GM20431 (cell line): ENCODE results near the gene PNMA8A.

Source experiments
- in situ Hi-C: fragments of 300-500 bp; cut with MseI, MboI; formaldehyde crosslinking; loops from one replicate; pipeline ENCODE4 v1.15.0; 2020; ENCODE audit warnings: low sequenced_read_pairs; ENCODE audit not compliant: unreplicated experiment

Gene PNMA8A

DNA sequence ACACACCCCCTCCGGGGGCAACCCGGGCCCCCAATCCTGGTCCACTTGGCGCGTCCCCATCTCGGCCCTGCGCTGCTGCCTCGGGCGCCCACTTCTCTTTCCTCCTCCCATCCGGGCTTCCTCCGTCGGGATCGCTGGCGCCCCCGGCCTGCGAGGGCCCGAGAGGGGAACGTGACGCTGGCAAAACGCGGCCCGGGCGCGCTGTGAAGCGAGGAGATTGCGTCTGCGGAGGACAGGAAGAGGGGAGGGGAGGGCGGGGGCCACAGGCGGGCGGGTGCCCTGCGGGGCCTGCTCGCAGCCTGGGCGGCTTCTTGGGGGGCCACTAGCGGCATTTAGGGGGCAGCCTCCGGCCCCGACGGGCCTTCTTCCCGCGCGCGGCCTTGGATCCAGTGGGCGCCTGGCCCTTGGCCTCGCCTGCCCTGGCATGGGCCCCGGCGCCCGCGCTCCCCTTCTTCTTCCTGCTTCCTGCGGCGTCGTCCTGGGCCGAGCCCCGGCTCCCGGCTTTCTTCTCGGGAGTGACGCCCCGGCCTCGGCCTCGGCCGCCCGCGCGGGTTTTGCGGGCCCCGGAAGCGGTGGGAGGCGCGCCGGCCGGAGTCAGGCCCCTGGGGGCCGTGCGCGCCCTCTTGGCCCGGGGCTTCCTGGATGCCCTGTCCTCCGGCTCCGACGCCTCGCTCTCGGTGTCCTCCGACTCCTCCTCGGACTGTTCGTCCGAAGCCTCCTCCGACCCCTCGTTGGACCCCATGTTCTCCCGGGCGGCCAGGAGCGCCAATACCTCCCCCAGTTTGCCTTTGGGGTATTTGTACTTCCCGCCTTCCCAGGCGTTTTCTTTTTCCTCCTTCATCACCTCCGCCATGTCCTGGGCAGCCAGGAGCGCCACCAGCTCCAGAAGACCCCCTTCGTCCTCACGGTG is 22.1 kb upstream of the PNMA8A start:
- in situ Hi-C loops = loop anchor here (25.0 kb wide), 1 partner anchor 206 kb away; the partner anchor contains the start of gene HIF3A

DNA sequence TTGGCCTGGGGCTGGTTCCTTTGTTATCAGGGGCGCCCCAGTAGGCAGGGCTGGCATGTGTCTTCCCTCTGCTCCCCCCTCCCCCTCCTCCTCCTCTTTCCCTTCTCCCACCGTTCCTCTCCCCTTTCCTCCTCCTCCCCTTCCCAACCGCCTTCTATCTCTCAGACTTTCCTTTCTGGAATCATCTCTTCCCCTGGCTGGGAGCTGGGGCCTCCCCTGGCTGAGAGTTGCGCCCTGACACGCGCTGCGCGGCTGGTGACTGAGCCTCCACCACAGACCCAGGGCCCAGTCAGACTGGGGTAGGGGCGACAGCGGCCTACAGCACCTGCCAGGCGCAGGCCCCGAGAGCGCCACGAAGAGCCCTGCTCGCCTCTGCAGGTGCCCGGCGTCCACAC is 21.5 kb upstream of the PNMA8A start:
- in situ Hi-C loops = loop anchor here (25.0 kb wide), 1 partner anchor 206 kb away; the partner anchor contains the start of gene HIF3A

DNA sequence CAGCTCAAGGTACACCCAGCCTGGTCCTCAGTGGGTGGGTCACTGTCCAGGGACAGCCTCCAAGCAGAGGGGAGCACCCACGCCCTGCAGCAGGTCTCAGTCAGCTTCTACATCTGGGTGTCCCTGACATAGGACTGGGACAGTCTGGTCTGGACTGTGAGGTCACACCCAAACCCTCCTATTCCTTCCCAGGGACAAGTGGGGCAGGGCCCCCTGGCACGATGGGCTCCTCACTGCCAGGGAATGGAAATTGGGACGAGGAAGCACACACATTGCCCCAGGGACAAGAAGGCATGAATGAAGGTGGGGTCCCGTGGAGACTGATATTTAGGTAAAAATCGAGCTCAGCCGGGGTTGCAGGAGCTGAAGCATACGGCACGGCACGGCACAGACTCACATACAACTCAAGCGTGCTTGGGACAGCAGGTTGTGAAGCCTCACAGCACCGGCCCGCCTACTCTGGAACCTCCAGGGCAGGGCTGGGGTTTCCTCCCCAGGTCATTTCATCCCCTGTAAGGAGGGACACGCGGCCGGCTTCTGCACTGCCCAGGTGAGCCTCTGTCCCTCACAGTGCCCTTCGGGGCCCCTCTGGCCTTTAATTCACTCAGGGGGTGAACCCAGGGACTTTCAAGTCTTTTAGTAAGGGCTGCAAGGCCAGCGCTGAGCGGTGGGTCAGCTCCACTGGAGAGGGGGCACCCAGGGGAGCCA is 20.8 kb upstream of the PNMA8A start:
- in situ Hi-C loops = loop anchor here (25.0 kb wide), 1 partner anchor 205 kb away; the partner anchor contains the start of gene HIF3A

DNA sequence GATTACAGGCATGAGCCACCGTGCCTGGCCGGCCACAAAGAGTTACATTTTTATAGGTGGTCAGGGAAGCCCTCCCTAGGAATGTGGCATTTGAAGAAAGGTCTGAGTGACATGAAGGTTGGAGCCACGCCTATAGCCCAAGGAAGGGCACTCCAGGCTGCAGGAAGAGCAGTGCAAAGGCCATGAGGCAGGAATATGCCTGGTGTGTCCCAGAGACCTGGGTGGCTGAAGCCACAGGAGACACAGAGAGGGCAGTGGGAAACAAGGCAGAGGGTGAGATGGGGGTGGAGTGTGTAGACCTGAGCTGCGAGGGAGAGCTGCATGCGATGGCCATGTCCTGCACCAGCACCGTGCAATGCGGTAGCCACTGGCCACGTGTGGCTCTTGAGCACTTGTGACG is 19.4 kb upstream of the PNMA8A start:
- in situ Hi-C loops = loop anchor here (25.0 kb wide), 1 partner anchor 203 kb away; the partner anchor contains the start of gene HIF3A

DNA sequence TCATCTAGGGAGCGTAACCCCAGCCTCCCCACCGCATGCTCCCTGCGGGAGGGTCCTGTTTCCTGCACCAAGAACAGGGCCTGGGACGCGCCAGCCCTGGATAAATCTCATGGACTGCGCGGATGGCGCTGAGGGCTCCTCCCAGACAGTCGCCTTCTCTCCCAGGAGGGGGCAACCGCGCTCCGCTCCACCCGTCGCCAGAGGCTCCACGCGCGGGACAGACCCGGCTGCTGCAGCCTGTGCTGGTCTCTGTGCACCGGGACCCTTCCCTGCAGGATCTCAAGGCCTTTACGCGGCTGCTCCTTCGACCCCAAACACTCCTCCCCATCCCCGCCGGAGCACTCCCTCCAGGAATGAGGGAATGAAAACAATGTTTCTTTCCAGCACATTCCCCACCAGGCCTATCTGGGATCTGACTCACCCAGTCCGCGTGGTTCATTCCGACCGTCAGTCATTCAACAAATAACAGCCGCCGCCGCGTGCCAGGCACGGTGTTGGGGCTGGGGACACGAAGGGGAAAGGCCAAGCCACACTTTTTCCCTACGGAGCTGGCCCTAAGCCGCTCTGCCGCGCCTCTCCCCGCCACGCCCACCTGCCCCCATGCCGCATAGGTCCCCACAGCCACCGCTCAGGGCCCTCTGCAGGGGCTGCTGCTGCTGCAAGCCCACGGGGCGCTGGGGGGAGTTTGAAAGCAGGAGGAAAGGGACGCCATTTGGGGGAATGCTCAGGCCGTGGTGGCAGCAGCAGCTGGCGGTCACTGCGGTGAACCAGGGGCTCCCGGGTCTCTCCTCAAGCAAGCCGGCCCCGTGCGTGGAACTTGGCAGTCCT is 18.3 kb upstream of the PNMA8A start:
- in situ Hi-C loops = loop anchor here (10.0 to 25.0 kb wide), 2 partner anchors 85 to 202 kb away; partner anchors contain the start of gene HIF3A

DNA sequence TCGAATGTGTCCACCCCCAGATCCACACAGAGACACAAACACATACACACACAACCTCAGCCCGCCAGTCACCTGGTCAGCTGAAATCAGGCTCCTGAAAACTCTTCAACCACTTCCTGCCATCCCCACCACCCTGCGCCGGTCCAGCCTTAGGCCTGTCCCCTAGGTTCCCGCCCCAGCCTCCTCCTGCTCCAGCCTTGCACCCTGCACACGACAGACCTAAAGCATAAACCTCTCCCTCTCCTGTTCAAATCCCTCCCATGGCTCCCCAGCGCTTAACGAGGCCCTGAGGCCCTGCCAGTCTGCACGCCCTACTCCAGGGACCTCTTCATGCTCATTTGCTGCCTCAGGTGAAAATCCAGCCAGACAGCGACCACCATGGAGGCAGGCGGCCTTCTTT is 17.2 kb upstream of the PNMA8A start:
- in situ Hi-C loops = loop anchor here (10.0 to 25.0 kb wide), 2 partner anchors 84 to 201 kb away; partner anchors contain the start of gene HIF3A

DNA sequence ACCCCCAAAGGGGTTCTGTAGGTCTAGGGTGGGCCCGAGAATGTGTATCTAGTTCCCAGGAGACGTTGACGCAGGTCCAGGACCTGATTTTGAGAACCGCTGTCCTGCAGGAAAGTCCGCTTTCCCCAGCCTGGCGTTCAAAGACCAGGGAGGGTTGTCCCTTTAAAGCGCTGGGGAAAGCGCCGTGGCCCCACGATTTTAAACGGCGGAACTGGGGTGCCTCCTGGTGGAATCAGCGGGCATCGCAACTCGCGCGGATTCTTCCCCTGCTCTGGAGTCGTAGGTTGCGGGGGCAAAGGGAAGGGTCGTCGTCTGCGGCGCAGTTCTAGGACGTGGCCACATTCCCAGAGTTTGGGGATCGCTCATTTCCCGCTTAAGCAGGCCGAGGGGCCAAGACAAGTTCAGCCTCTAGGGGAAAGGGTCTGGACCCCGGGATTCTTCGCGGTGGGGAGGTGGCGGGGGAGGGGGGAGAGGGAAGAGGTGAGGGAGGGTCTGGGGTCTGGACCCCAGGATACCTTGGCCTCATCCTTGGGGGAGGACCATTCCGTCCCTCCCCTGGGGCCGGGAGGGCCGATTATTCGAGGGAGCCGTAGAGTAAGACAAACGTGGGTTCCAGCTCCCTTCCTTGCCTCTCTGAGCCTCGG is 16.6 kb upstream of the PNMA8A start:
- in situ Hi-C loops = loop anchor here (10.0 to 25.0 kb wide), 2 partner anchors 83 to 201 kb away; partner anchors contain the start of gene HIF3A

DNA sequence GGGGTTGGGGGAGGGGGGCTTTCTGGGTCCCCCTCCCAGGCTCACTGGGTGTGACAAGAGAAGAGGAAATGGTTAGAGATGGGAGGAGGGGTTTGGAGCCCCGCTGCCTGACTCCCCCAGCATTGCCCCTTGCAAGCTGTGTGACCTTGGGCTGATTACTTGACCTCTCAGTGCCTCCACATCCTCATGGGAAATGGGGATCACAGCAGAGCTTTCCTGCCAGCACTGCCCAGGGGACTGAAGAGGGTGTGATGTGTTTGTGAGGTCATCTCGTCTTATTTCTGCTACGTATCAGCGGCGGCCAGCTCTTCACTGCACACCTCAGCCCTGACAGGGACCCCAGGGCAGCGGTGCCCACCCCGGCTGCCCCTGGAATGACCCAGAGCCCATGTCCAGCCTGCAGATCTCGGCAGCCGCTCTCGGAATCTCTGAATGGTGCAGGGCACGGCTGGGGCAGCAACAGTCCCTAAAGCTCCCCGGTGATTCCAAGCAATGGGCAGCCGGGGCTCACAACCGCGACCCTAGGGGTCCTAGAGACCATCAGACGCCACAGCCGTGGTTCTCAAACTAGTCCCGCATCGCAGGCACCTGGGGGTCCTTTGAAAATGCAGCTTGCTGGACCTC is 15.9 kb upstream of the PNMA8A start:
- in situ Hi-C loops = loop anchor here (10.0 to 25.0 kb wide), 2 partner anchors 82 to 200 kb away; partner anchors contain the start of gene HIF3A

DNA sequence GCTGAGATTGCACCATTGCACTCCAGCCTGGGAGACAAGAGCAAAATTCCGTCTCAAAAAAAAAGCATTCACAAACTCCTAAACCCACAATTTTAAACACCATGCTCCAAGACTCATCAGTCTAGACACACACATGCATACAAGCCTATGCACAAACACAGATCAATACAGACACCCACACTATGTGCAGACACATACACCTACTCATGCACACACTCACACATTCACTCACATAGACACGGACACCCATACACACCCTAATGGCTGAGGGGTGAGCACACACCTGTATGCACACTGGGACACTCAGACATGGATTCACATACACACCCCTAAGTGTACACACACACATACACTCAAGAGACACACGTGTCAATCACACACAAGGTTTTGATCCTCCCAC is 15.0 kb upstream of the PNMA8A start:
- in situ Hi-C loops = loop anchor here (10.0 to 25.0 kb wide), 2 partner anchors 82 to 199 kb away; partner anchors contain the start of gene HIF3A

DNA sequence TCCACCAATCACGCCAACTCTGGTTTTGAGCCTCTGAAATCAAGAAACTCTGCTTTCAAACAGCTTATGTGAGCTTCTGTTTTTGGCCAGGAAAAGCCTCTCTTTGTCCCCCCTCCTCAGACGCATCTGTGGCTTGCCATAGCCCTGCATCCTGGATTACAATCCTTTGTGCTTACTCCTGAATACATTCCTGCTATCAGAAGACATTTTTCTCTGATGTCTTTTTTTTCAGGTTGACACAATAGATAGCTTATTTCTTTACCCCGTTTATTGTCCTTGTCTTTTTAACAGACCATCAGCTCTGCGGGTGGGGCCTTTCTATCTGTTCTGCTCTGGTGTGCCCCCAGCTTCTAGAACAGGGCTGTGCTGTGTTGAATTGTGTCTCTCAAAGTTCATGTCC is 13.3 kb upstream of the PNMA8A start:
- in situ Hi-C loops = loop anchor here (10.0 to 25.0 kb wide), 2 partner anchors 80 to 197 kb away; partner anchors contain the start of gene HIF3A

DNA sequence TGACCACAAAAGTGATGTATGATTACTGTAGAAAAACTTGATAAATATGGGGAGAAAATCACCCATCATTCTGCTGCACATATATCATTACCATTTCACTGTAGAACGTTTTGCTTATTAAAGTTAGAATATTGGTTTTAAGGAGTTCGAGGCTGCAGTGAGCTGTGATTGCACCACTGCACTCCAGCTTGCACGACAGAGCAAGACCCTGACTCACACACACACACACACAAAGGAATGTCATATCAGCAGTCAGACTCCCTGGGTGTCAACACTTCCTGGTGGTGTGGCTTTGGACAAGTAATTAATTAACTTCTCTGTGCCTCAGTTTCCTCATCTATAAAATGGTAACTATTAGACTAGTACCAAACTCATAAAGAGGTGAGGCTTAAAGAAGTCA is 11.3 kb upstream of the PNMA8A start:
- in situ Hi-C loops = loop anchor here (10.0 to 25.0 kb wide), 2 partner anchors 78 to 195 kb away; partner anchors contain the start of gene HIF3A

DNA sequence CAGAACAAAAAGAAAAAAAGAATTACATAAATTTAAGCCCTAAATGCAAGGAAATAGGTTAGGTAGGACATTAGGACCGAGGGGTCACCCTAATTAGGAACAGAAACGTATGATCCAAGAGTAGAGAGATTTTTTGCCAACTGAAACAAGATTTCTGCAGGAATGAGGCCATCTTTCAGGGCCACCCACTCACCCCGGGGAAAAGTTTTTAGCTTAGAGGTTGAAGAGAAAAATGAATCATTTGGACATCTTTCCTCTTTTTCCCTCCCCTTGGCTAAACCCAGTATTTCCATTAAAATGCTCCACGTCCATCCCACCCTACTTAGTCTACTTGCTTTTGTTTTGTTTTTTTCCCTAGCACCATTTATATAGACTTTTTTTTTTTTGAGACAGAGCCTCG is 10.6 kb upstream of the PNMA8A start:
- in situ Hi-C loops = loop anchor here (10.0 to 25.0 kb wide), 2 partner anchors 77 to 195 kb away; partner anchors contain the start of gene HIF3A

DNA sequence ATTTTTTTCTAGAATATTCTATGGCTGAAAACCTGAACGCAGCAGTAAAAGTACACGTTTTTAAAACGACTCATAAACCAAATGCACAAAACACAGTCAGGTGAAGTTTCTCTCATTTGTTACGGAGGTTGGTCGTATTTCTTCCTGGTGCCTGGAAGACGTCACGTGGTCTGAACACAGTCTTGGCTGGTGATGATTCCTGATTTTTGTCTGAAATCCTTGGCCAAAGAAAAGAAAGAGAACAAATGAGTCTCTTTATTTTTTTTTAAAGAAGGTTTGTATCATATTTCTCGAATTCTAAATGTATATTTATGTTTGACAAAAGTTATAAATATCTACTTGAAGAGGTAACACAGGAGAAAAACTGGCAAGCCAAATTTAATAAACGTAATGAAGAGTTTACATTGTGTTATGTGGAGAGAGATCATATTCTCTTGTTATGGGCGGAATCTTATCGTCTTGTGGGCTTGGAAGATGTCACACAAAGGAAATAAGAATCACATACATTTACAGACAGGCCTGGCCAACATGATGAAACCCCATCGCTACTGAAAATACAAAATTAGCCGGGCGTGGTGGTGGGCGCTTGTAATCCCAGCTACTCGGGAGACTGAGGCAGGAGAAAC is 10.0 kb upstream of the PNMA8A start:
- in situ Hi-C loops = loop anchor here (10.0 to 25.0 kb wide), 2 partner anchors 77 to 194 kb away; partner anchors contain the start of gene HIF3A

DNA sequence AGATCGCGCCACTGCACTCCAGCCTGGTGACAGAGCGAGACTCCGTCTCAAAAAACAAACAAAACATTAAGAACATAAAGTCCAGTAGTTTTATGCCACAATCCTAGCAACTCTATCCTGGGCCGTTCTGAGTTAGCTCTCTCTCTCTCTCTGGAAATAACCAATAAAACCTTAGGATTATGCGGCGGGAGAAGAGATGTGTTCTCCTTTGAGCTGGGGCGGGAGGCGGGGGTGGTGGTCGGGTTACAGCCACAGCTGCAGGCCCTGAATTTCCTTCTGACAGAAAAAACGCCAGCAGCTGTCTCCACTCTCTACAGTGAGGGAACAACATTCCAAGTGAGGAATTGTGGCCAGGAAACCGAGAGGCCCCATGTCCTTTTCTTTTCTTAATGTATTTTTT is 9.1 kb upstream of the PNMA8A start:
- in situ Hi-C loops = loop anchor here (10.0 to 25.0 kb wide), 2 partner anchors 76 to 193 kb away; partner anchors contain the start of gene HIF3A

DNA sequence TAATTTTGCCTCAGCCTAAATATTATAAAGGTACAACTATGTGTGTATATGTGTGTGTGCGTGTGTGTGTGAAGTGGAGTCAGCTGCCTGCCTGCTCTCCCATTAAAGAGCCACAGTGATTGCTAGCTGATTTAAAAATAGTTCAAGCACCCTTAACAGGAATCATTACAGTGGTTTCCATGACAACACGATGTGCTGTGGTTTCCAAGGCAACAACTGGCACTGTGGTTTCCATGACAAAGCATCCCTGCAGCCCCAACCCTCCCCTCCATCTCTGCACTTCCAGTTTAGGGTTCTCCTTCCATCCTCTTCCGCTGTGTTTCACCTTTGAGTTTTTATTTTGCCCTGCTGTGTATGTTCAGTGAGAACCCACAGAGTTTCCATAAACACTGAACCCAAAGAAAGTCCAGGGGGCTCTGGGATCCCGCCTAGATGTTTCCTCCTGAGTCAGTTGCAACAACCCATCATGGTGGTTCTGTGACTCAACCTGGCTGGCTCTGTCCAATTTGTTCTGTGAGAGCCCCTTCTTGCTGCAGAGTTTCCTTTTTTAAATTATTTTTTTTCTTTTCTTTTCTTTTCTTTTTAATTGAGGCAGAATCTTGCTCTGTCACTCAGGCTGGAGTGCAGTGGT is 7.1 kb upstream of the PNMA8A start:
- in situ Hi-C loops = loop anchor here (25.0 kb wide), 1 partner anchor 191 kb away; the partner anchor contains the start of gene HIF3A

DNA sequence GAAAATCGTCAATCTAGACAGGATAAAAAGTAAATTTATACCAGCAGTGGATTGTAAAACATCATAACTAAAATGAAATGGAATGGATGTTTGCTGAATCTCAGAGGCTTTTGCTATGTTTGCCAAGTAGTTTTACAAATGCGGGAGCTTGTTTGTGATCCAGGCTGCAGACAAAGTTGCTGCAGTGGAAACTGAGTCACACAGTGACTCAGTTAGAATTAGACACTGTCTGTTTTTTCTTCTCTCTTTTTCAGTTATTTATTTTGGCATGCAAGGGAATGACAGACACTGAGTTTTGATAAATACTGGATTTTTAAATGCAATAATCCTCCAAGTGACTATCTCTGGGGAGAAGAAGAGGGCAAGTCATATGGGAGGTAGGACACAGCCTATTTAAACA is 4.6 kb upstream of the PNMA8A start:
- in situ Hi-C loops = loop anchor here (25.0 kb wide), 1 partner anchor 189 kb away; the partner anchor contains the start of gene HIF3A

DNA sequence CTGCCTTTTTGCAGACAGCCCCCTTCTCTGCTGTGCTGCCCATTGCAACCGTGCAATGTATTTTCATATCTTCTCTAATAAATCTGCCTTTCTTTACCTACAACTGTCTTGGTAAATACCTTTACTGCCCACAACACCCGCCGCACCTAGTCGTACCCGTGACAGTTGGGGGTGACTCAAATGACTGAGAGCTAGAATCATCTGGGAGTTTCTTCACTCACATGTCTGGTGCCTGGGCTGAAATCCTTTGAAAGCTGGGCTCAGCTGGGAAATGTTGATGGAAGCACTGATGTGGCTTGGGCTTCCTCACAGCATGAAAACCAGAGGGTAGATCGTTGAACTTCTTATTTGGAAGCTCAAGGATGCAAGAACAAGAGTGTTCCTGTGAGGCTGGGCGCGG is 2.8 kb upstream of the PNMA8A start:
- in situ Hi-C loops = no loop called here
